GM19372 (cell line): ENCODE measurements around the gene APOC1.
"Not testable (repeated sequence)": the region's sequence is repeated elsewhere in the genome, so short reads cannot be mapped to it uniquely, and the experiment has no call there.

Source experiments
- ATAC-seq: cut with Tn5 transposase; IDR thresholded peaks from one replicate; pipeline ENCODE4 v1.9.1; 2021; ENCODE audit warnings: mild to moderate bottlenecking, low read depth, moderate library complexity; ENCODE audit not compliant: unreplicated experiment

The APOC1 gene

DNA sequence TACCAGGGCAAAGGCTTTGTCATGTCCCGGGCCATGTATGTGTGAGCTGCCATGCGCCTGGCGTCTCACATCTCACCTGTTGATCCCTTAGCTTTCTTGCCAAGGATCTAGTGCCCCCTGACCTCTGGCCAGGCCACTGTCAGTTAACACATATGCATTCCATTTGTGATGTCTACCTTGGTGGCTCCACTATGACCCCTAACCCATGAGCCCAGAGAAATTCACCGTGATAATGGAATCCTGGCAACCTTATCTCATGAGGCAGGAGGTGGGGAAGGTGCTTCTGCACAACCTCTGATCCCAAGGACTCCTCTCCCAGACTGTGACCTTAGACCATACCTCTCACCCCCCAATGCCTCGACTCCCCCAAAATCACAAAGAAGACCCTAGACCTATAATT, 26.1 kb upstream of the APOC1 start:
- ATAC-seq: not testable (repeated sequence)

DNA sequence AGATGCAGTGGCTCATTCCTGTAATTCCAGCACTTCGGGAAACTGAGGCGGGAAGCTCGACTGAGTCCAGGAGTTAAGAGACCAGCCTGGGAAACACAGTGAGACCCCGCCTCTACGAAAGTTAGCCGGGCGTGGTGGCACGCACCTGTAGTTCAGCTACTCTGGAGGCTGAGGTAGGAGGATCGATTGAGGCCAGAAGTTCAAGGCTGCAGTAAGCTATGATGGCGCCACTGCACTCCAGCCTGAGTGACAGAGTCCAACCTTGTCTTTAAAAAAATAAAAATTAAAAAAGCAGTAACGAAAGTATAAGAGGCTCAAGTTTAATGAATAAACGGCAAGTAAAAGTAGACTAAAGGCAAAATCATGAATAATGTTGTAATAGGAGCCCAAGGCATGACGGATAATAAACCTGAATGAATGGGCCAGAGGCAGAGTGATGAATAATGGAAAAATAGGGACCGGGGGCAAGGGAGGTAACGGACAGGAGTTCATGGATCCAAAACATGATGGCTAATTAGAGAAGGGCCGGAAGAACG, 24.5 kb upstream of the APOC1 start:
- no peak for ATAC-seq

DNA sequence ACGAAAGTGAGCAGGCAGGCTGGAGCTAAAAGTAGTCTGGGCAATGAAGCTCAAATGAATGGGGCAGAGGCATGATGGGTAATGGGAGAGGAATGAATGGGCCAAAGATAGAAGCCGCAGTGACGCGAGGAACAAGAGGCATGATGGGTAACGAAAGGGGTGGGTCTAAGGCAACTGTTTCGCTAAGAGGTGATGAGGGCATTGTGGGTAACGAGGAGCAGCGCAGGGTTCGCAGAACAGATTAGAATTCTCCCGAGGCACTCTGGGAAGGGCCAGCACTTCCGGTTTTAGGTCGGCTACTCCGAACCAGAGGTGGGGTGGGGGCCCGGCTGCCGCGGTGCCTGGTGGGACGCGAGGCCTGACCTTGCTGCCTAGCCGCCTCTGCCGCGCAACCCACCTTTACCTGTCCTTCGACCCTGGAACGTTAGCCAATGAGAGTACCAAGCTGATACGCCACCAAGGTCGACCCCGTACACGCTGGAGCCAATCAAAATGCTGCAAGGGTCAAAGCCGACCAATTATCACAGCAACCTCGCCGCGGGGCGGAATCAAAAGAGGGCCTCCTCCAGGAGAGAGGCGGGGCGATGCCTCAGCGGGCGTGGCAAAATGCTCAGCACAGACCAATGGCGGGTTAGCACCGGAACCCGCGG, 23.9 kb upstream of the APOC1 start:
- ATAC-seq: peak; percentile 76

DNA sequence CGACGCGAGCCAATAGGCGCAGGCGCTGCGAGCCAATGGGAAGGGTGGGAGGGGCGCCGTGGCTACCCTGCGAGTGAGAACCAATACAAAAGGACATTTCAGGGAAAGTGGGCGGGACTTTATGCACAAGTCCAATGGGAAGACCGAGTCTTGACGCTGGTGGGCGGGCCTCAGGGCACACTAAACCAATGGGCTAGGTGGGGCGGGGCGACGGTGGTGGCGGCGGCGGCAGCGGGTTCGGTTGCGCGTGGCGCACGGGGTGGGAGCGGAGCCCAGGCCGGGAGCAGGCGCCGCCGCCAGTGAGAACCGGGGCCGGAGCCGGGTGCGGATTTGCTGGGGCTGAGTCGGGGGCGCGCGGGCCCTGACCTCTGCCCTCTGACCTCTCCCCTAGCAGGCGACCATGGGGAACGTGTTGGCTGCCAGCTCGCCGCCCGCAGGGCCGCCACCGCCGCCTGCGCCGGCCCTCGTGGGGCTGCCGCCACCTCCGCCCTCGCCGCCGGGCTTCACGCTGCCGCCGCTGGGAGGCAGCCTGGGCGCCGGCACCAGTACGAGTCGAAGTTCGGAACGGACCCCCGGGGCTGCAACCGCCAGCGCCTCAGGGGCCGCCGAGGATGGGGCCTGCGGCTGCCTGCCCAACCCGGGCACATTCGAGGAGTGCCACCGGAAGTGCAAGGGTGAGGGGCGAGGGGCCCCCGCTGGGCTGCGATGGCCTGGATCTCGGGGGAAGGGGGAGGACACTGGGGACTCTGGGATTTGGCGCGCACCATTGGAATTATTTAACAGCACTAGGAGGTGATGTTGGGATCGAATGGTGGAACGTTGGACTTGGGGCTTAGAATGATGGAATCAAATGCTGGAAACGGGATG, 23.2 kb upstream of the APOC1 start, which contains the start of gene TOMM40:
Gene TOMM40, plus strand, starts transcription at position 239 of the 867 bp plus-strand sequence. Its CDS starts 162 bp downstream, at position 401.
- no peak for ATAC-seq

DNA sequence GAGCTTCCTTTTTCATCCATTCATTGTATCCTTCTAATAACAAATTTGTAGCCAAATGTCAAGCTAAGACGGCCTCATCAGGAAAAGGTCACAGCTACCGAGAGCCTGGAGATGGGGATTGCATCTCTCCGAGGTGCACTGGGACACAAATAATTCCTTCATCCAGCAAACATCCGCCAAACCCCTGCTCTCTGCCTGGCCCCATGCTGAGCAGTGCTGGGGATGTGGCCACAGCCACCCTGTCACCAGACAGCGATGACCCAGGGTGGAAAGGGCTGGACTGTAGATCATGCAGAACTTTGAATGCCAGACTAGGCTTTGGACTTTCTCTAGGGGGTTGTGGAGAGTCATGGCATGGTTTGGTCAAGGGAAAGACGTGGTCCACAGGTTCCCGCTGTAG, 21.5 kb upstream of the APOC1 start:
- ATAC-seq: no peak

DNA sequence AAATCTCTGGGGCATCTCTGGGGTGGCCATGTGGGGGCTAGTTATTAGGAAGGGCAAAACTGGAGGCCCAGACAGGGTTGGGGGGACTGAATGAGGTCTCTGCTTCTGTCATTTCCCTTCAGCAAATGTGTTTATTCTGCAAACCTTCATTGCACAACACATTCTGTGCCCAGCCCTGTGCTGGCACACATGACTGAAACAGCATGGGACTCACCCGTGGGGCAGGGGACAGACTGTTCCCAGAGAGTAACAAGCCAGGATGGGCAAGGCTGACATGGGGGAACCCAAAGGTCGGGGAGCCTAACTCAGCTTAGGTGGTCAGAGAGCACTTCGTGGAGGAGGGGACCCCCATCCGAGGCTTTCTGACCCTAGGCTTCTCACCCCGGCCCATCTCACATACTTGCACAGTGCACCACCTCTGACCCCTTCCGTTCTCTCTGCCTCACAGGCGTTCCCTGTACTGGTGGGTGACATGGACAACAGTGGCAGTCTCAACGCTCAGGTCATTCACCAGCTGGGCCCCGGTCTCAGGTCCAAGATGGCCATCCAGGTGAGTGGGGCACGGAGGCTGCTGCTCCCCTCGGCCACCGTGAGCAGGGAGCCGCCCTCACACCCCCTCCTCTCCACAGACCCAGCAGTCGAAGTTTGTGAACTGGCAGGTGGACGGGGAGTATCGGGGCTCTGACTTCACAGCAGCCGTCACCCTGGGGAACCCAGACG, 20.9 kb upstream of the APOC1 start:
- ATAC-seq: no peak

DNA sequence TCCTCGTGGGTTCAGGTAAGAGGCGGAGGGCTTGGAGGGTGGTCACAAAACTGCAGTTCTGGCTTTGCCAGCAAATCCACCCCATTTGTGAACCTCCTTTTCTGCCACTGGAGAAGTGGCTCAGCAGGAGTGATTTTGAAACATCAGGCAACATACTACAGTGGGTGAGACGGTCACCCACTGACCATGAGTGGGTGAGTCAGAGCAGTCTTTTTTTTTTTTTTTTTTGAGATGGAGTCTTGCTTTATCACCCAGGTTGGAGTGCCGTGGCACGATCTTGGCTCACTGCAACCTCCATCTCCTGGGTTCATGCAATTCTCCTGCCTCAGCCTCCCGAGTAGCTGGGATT, 20.4 kb upstream of the APOC1 start:
- no peak for ATAC-seq

DNA sequence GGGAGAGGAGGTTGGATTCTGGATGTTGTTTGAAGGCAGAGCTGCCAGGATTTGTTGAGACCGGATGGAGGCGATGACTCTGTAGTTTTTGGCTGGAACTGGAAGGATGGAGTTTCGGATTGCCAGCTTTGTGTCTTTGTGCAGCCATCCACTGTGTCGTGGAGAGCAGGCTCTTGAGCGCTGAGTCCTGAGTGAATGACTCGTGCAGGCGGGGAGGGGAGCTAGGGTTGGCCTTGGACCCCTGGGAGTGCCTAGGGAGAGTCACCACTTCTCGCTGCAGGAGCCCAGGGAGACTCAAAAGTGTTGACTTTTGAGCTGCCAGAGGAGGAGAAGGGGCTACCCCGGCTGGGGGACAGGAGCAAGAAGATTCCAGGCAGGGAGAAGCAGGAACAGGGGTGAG, 19.5 kb upstream of the APOC1 start:
- ATAC-seq: no peak

DNA sequence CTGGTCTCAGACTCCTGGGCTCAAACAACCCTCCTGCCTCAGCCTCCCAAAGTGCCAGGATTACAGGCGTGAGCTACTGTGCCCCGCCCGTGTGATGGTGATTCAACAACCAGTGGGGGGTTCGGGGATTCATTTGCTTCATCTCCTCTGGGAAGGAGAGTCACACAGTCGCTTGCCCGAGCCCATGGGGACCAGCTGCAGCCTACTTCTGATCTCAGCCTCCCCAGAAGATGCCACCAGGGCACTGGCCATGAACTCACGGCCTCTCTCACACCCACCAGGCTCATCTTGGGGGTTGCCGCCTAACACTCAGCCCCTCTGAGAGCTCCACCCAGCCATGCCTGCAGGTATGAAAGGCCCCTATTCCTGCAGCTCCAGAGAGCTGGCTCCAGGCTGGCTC, 16.6 kb upstream of the APOC1 start:
- no peak for ATAC-seq

DNA sequence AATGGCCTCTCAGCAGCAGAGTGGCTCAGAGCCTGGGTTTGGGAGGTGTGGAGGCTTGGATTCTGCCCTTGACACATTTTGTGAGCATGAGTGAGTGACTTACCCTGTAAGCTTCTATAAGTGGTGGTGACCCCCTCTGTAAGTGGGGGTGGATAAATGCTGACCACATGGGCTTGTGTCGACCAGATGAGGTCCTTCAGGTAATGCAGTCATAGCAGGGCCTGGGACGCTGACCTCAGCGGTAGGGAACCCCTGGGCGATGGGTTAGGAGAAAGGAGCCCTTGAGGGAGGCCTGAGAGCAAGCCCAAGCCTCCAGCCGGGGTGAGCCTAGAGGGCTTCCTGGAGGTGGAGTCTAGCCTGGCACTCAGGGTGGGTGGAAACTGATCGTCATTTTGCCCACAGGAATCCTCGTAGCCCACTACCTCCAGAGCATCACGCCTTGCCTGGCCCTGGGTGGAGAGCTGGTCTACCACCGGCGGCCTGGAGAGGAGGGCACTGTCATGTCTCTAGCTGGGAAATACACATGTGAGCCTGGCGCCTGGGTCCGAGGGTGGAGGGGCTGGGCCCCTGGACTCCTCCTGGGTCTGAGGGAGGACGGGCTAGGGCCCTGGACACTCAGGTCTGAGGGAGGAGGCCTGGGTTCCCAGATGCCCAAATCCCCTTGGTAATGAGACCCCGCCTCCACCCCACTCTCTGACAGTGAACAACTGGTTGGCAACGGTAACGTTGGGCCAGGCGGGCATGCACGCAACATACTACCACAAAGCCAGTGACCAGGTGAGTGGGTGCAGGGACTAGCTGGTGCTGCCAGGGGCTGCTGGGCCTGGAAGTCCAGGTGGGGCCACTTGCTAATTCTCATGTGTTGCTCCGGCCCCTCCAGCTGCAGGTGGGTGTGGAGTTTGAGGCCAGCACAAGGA, 13.8 kb upstream of the APOC1 start:
- ATAC-seq: no peak

DNA sequence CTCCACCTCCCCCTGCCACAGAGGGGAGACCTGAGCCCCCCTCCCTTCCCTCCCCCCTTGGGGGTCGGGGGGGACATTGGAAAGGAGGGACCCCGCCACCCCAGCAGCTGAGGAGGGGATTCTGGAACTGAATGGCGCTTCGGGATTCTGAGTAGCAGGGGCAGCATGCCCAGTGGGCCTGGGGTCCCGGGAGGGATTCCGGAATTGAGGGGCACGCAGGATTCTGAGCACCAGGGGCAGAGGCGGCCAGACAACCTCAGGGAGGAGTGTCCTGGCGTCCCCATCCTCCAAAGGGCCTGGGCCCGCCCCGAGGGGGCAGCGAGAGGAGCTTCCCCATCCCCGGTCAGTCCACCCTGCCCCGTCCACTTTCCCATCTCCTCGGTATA, 11.2 kb upstream of the APOC1 start:
- no peak for ATAC-seq

DNA sequence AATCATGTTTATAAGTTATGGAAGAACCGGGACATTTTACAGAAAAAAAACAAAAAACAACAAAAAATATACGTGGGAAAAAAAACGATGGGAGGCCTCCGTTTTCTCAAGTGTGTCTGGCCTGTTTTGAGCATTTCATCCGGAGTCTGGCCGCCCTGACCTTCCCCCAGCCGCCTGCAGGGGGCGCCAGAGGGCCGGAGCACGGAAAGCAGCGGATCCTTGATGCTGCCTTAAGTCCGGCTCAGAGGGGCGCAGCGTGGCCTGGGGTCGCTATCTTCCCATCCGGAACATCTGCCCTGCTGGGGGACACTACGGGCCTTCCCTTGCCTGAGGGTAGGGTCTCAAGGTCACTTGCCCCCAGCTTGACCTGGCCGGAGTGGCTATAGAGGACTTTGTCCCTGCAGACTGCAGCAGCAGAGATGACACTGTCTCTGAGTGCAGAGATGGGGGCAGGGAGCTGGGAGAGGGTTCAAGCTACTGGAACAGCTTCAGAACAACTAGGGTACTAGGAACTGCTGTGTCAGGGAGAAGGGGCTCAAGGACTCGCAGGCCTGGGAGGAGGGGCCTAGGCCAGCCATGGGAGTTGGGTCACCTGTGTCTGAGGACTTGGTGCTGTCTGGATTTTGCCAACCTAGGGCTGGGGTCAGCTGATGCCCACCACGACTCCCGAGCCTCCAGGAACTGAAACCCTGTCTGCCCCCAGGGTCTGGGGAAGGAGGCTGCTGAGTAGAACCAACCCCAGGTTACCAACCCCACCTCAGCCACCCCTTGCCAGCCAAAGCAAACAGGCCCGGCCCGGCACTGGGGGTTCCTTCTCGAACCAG, 10.6 kb upstream of the APOC1 start:
- no peak for ATAC-seq

DNA sequence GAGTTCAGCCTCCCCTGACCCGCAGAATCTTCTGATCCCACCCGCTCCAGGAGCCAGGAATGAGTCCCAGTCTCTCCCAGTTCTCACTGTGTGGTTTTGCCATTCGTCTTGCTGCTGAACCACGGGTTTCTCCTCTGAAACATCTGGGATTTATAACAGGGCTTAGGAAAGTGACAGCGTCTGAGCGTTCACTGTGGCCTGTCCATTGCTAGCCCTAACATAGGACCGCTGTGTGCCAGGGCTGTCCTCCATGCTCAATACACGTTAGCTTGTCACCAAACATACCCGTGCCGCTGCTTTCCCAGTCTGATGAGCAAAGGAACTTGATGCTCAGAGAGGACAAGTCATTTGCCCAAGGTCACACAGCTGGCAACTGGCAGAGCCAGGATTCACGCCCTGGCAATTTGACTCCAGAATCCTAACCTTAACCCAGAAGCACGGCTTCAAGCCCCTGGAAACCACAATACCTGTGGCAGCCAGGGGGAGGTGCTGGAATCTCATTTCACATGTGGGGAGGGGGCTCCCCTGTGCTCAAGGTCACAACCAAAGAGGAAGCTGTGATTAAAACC, 9.9 kb upstream of the APOC1 start:
- ATAC-seq: no peak

DNA sequence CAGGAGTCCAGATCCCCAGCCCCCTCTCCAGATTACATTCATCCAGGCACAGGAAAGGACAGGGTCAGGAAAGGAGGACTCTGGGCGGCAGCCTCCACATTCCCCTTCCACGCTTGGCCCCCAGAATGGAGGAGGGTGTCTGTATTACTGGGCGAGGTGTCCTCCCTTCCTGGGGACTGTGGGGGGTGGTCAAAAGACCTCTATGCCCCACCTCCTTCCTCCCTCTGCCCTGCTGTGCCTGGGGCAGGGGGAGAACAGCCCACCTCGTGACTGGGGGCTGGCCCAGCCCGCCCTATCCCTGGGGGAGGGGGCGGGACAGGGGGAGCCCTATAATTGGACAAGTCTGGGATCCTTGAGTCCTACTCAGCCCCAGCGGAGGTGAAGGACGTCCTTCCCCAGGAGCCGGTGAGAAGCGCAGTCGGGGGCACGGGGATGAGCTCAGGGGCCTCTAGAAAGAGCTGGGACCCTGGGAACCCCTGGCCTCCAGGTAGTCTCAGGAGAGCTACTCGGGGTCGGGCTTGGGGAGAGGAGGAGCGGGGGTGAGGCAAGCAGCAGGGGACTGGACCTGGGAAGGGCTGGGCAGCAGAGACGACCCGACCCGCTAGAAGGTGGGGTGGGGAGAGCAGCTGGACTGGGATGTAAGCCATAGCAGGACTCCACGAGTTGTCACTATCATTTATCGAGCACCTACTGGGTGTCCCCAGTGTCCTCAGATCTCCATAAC, 8.8 kb upstream of the APOC1 start, which contains the start of gene APOE:
Gene APOE, plus strand, starts transcription at position 360 of the 724 bp plus-strand sequence. CDS start 829 bp downstream, outside the sequence.
- ATAC-seq: no peak

DNA sequence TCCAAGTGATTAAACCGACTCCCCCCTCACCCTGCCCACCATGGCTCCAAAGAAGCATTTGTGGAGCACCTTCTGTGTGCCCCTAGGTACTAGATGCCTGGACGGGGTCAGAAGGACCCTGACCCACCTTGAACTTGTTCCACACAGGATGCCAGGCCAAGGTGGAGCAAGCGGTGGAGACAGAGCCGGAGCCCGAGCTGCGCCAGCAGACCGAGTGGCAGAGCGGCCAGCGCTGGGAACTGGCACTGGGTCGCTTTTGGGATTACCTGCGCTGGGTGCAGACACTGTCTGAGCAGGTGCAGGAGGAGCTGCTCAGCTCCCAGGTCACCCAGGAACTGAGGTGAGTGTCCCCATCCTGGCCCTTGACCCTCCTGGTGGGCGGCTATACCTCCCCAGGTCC, 6.8 kb upstream of the APOC1 start:
- ATAC-seq: no peak

DNA sequence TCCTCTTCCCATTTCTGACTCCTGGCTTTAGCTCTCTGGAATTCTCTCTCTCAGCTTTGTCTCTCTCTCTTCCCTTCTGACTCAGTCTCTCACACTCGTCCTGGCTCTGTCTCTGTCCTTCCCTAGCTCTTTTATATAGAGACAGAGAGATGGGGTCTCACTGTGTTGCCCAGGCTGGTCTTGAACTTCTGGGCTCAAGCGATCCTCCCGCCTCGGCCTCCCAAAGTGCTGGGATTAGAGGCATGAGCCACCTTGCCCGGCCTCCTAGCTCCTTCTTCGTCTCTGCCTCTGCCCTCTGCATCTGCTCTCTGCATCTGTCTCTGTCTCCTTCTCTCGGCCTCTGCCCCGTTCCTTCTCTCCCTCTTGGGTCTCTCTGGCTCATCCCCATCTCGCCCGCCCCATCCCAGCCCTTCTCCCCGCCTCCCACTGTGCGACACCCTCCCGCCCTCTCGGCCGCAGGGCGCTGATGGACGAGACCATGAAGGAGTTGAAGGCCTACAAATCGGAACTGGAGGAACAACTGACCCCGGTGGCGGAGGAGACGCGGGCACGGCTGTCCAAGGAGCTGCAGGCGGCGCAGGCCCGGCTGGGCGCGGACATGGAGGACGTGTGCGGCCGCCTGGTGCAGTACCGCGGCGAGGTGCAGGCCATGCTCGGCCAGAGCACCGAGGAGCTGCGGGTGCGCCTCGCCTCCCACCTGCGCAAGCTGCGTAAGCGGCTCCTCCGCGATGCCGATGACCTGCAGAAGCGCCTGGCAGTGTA, 6.2 kb upstream of the APOC1 start:
- ATAC-seq: no peak

DNA sequence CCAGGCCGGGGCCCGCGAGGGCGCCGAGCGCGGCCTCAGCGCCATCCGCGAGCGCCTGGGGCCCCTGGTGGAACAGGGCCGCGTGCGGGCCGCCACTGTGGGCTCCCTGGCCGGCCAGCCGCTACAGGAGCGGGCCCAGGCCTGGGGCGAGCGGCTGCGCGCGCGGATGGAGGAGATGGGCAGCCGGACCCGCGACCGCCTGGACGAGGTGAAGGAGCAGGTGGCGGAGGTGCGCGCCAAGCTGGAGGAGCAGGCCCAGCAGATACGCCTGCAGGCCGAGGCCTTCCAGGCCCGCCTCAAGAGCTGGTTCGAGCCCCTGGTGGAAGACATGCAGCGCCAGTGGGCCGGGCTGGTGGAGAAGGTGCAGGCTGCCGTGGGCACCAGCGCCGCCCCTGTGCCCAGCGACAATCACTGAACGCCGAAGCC, 5.6 kb upstream of the APOC1 start:
- no peak for ATAC-seq
